Esophagus squamous epithelium (tissue), 4 donors: ENCODE data around the gene MAZ.

ENCODE experiments used
- CTCF ChIP-seq, 6 experiments: fragments of 450-650 bp in 4 of 6; fragments of 200-600 bp in 2 of 6; sonication (generic) in 2 of 6; IDR thresholded peaks; one replicate each; pipeline ENCODE4 v1.5.1; 2016 to 2019; ENCODE audit warnings: antibody characterized with exemption in 6 of 6, mild to moderate bottlenecking in 4 of 6, moderate library complexity in 4 of 6
- POLR2A ChIP-seq, 4 donors: fragments of 450-650 bp; IDR thresholded peaks; one replicate each; pipeline ENCODE4 v1.6.1; 2017; ENCODE audit warnings: antibody characterized with exemption in 4 of 4, mild to moderate bottlenecking in 4 of 4, moderate library complexity in 3 of 4

- TF ChIP-seq CTCF (IDR thresholded peaks at IDR 0.05) (no peak), POLR2A (IDR thresholded peaks at IDR 0.05) (no peak)
Measured at GRCh38 chr16:29858974-29859373, 52.6 kb downstream of the MAZ start.
